Progenitor cell of endocrine pancreas (in vitro differentiated cells): Measurements from ENCODE around the gene FMO2. TPM values are rescaled to one million over a fixed set of nuclear protein-coding genes. Genes with fewer than 3 reads are reported as not detected.

ENCODE experiments used
- DNase-seq: peaks from one replicate; pipeline ENCODE4 v3.0.0; 2021; ENCODE audit warnings: low spot score; ENCODE audit not compliant: unreplicated experiment
- H3K27ac Mint-ChIP-seq: 2 replicates; pipeline ENCODE4 v1.8.0; 2021; ENCODE audit warnings: mild to moderate bottlenecking, moderate library complexity, mixed read lengths
- H3K27me3 Mint-ChIP-seq: 2 replicates; pipeline ENCODE4 v1.8.0; 2021; ENCODE audit warnings: mixed read lengths
- H3K36me3 Mint-ChIP-seq: 2 replicates; pipeline ENCODE4 v1.8.0; 2022; ENCODE audit warnings: mixed read lengths; ENCODE audit not compliant: insufficient read depth
- H3K4me1 Mint-ChIP-seq: 2 replicates; pipeline ENCODE4 v1.8.0; 2021; ENCODE audit warnings: low read depth, mixed read lengths
- H3K4me3 Mint-ChIP-seq: 2 replicates; pipeline ENCODE4 v1.8.0; 2021; ENCODE audit warnings: low read depth, mild to moderate bottlenecking, moderate library complexity, mixed read lengths
- H3K9me3 Mint-ChIP-seq: 2 replicates; pipeline ENCODE4 v1.8.0; 2021; ENCODE audit warnings: low read depth, mixed read lengths
- CTCF ChIP-seq: fragments of 200-600 bp; sonication (generic); IDR thresholded peaks from one replicate; pipeline ENCODE4 v1.5.0; 2021; ENCODE audit warnings: antibody characterized with exemption, mild to moderate bottlenecking; ENCODE audit not compliant: unreplicated experiment
- total RNA-seq: library from RNA; stranded (reverse); gene quantifications from 2 replicates; pipeline ENCODE4 v1.2.1, GENCODE V29; 2021

FMO2 gene
- total RNA-seq, 1 donor from 2014 or later: not detected

- H3K36me3 Mint-ChIP-seq: no peaks in the 10 kb centered on the region
These were observed 12.0 kb upstream of the FMO2 start for GRCh38 chr1:171173069-171173468.

GRCh38 chr1:171174560-171175294 lies 10.4 kb upstream of the FMO2 start:
- Mint-ChIP-seq H3K4me3 (no peak overlapping the region), H3K27me3 (no peaks in the 10 kb centered on the region), H3K9me3 (peaks cover 5% of the 10 kb centered on the region), H3K4me1 (peaks cover 6% of the 10 kb centered on the region), H3K36me3 (no peaks in the 10 kb centered on the region), H3K27ac (no peak overlapping the region)
- no peak for TF ChIP-seq CTCF
- DNase-seq: no peak

More at GRCh38 chr1:171173069-171173468, 12.0 kb upstream of the FMO2 start:
- peaks cover 5% of the 10 kb centered on the region for H3K4me1 Mint-ChIP-seq
- DNase-seq: no peak
- TF ChIP-seq CTCF: no peak
- no peaks in the 10 kb centered on the region for H3K27me3 Mint-ChIP-seq
- peaks cover 10% of the 10 kb centered on the region for H3K9me3 Mint-ChIP-seq
- H3K27ac Mint-ChIP-seq: no peak overlapping the region
- no peak overlapping the region for H3K4me3 Mint-ChIP-seq

- no peak overlapping the region for H3K27ac Mint-ChIP-seq
- no peaks in the 10 kb centered on the region for H3K27me3 Mint-ChIP-seq
- no peak for TF ChIP-seq CTCF
- H3K4me3 Mint-ChIP-seq: no peak overlapping the region
- H3K4me1 Mint-ChIP-seq: peaks cover 9% of the 10 kb centered on the region
- no peak for DNase-seq
- H3K36me3 Mint-ChIP-seq: no peaks in the 10 kb centered on the region
- H3K9me3 Mint-ChIP-seq: peaks cover 2% of the 10 kb centered on the region
These were observed 7.8 kb upstream of the FMO2 start for GRCh38 chr1:171177261-171177660.

- TF ChIP-seq CTCF: no peak
- Mint-ChIP-seq H3K27me3 (no peaks in the 10 kb centered on the region), H3K4me1 (peaks cover 18% of the 10 kb centered on the region), H3K36me3 (no peaks in the 10 kb centered on the region), H3K27ac (no peak overlapping the region), H3K4me3 (no peak overlapping the region), H3K9me3 (peaks cover 2% of the 10 kb centered on the region)
- no peak for DNase-seq
These were observed 5.5 kb upstream of the FMO2 start for GRCh38 chr1:171179318-171180227.

GRCh38 chr1:171180670-171181069 lies 4.4 kb upstream of the FMO2 start:
- Mint-ChIP-seq H3K27ac (no peak overlapping the region), H3K27me3 (no peaks in the 10 kb centered on the region), H3K4me1 (peaks cover 23% of the 10 kb centered on the region), H3K4me3 (no peak overlapping the region), H3K9me3 (peaks cover 2% of the 10 kb centered on the region), H3K36me3 (no peaks in the 10 kb centered on the region)
- no peak for TF ChIP-seq CTCF
- no peak for DNase-seq
